ENCODE data around the gene MYO18B.

DNA sequence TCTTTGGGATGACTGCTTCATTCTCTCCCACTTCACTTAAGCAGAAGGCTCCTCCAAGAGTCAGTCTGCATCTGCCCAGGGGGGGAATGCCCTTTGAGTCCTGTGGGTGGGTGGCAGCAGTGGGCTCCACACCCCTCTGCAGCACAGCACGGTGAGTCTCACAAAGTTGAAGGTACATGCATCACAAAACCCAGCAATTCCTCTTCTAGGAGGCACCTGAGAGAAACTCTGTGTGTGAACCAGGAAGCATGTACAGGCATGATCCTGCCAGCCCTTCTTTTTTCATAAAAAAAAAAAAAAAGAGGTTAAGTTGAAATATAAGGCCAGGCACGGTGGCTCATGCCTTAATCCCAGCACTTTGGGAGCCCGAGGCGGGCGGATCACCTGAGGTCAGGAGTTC is 87.2 kb downstream of the MYO18B start:
- TF ChIP-seq, protein P1, sequence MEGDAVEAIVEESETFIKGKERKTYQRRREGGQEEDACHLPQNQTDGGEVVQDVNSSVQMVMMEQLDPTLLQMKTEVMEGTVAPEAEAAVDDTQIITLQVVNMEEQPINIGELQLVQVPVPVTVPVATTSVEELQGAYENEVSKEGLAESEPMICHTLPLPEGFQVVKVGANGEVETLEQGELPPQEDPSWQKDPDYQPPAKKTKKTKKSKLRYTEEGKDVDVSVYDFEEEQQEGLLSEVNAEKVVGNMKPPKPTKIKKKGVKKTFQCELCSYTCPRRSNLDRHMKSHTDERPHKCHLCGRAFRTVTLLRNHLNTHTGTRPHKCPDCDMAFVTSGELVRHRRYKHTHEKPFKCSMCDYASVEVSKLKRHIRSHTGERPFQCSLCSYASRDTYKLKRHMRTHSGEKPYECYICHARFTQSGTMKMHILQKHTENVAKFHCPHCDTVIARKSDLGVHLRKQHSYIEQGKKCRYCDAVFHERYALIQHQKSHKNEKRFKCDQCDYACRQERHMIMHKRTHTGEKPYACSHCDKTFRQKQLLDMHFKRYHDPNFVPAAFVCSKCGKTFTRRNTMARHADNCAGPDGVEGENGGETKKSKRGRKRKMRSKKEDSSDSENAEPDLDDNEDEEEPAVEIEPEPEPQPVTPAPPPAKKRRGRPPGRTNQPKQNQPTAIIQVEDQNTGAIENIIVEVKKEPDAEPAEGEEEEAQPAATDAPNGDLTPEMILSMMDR (IDR thresholded peaks at IDR 0.05; ENCODE audit: insufficient read depth, low read depth, low read length) = no peak
- TF ChIP-seq EZH2 (IDR thresholded peaks at IDR 0.05; ENCODE audit: insufficient read depth, low read length) = no peak

All from astrocyte (in vitro differentiated cells and primary cell).